ENCODE measurements around the gene COMT. TPM values are rescaled to one million over a fixed set of nuclear protein-coding genes. Genes with fewer than 3 reads are reported as not detected.

The COMT gene
- total RNA-seq, 1 experiment from 2014 or later: 109 TPM

GRCh38 chr22:19986011-19986409 lies 44.4 kb downstream of the COMT start:
- H3K4me1 ChIP-seq (ENCODE audit: control insufficient read depth in 1 of 2, insufficient read depth in 2 of 2, low read length in 2 of 2): peaks cover 37 to 45% of the 10 kb centered on the region in 2 experiments
- intact Hi-C loops (cut with micrococcal nuclease): loop anchor here (10.0 kb wide), 1 partner anchor 99 kb away; the partner anchor contains the start of gene DGCR8
- BruUV-seq (replicated peaks): TSS peak; percentile 41
- ChIA-PET RAD21 (ENCODE audit: low non-redundant PET in 1 of 2, low total read pairs in 2 of 2, uncharacterized antibody in 2 of 2, unreplicated experiment in 2 of 2) (no interaction called here), POLR2A (no interaction called here), CTCF (no interaction called here)
- no peaks in the 10 kb centered on the region for H3K9me2 ChIP-seq (ENCODE audit: insufficient read depth)
- H3K9ac ChIP-seq (ENCODE audit: low read length): peak overlapping the region; percentile 79
- no peak for ATAC-seq
- peak overlapping the region; percentile 68 to 85 for H3K4me3 ChIP-seq (replicated peaks in 1 of 2; ENCODE audit: low read depth in 1 of 2, low read length in 2 of 2)
- H3K4me2 ChIP-seq (ENCODE audit: low read length): peak overlapping the region; percentile 96
- no peak overlapping the region for H2AFZ ChIP-seq (ENCODE audit: low read depth, low read length, poor library complexity, severe bottlenecking)
- DNase-seq (ENCODE audit: low read depth, low spot score): no peak
- H3K79me2 ChIP-seq (ENCODE audit: insufficient read depth, low read length): peaks cover 16% of the 10 kb centered on the region
- peak overlapping the region; percentile 68 for H3K27ac ChIP-seq (ENCODE audit: low read depth, low read length)
- H3K36me3 ChIP-seq (ENCODE audit: control insufficient read depth in 1 of 2, insufficient read depth in 2 of 2, low read length in 2 of 2): no peaks in the 10 kb centered on the region
- no peaks in the 10 kb centered on the region for H4K20me1 ChIP-seq (ENCODE audit: insufficient read depth)
- H3K27me3 ChIP-seq (ENCODE audit: insufficient read depth, low read length): no peaks in the 10 kb centered on the region
- H3K9me3 ChIP-seq (ENCODE audit: control insufficient read depth in 1 of 2, insufficient read depth in 1 of 2, low read depth in 1 of 2, low read length in 2 of 2): no peaks in the 10 kb centered on the region
- TF ChIP-seq CEBPB (IDR thresholded peaks at IDR 0.05; ENCODE audit: low read depth): no peak
- TF ChIP-seq RAD21 (IDR thresholded peaks at IDR 0.05; ENCODE audit: low read depth): no peak
- TF ChIP-seq SP1 (IDR thresholded peaks at IDR 0.05; ENCODE audit: low read depth): no peak
- TF ChIP-seq SIN3A (IDR thresholded peaks at IDR 0.05; ENCODE audit: low read depth): no peak
- no peak for TF ChIP-seq EGR1 (IDR thresholded peaks at IDR 0.05; ENCODE audit: low read depth)
- TF ChIP-seq REST (IDR thresholded peaks at IDR 0.05; ENCODE audit: low read depth): no peak
- TF ChIP-seq EZH2 (IDR thresholded peaks at IDR 0.05): no peak
- no peak for TF ChIP-seq MAX (IDR thresholded peaks at IDR 0.05)
- no peak for TF ChIP-seq ZFX (IDR thresholded peaks at IDR 0.05)
- no peak for TF ChIP-seq ATF3 (IDR thresholded peaks at IDR 0.05)
- no peak for TF ChIP-seq FOSL1 (IDR thresholded peaks at IDR 0.05; ENCODE audit: low read depth)
